C4-2B (cell line): Measurements from ENCODE around the gene SUPT4H1.

Experiments used
- H3K27ac ChIP-seq: fragments of 450-650 bp; 2 replicates; pipeline ENCODE4 v1.5.1; 2017
- ZFX ChIP-seq: fragments of 450-650 bp; IDR thresholded peaks from 2 replicates; pipeline ENCODE4 v1.6.1; 2017
- TF ChIP-seq, protein P1 (sequence below): fragments of 450-650 bp; conservative IDR thresholded peaks from 2 replicates; pipeline ENCODE4 v1.5.1; 2017; ENCODE audit warnings: mild to moderate bottlenecking

The SUPT4H1 gene

DNA sequence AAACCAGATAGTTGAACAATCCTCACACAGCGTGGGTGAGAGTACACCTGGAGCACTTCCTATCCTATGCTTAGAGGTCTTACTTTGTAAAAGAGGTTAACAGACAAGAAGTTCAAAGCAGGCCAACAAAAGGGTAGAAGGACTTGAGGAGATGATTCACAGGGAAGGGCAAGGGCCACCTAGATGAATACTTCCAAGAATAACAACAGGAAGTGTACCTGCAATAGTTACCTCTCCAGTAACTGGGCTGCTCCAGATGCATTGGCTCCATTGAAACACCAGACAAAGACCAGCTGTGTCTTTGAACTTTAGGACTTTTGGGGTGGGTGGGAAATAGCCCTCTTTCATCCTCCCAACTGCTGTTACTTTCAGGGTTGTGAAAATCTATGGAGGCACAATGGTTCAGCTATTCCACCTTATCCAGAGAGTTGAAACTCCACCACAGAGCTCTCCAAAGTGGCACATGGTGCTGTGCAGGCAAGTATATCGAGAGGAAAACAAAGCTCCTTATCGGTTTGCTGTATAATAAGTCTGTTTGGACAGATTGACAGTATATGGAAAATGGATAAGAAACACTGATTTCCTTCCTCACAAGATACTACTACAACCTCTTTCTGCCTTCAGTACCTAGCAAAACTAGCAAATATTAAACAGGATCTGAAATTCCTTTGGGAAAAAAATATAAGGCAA, 42.7 kb upstream of the SUPT4H1 start:
- H3K27ac ChIP-seq = no peak overlapping the region
- TF ChIP-seq ZFX = no peak
- TF ChIP-seq, protein P1, sequence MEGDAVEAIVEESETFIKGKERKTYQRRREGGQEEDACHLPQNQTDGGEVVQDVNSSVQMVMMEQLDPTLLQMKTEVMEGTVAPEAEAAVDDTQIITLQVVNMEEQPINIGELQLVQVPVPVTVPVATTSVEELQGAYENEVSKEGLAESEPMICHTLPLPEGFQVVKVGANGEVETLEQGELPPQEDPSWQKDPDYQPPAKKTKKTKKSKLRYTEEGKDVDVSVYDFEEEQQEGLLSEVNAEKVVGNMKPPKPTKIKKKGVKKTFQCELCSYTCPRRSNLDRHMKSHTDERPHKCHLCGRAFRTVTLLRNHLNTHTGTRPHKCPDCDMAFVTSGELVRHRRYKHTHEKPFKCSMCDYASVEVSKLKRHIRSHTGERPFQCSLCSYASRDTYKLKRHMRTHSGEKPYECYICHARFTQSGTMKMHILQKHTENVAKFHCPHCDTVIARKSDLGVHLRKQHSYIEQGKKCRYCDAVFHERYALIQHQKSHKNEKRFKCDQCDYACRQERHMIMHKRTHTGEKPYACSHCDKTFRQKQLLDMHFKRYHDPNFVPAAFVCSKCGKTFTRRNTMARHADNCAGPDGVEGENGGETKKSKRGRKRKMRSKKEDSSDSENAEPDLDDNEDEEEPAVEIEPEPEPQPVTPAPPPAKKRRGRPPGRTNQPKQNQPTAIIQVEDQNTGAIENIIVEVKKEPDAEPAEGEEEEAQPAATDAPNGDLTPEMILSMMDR = no peak

DNA sequence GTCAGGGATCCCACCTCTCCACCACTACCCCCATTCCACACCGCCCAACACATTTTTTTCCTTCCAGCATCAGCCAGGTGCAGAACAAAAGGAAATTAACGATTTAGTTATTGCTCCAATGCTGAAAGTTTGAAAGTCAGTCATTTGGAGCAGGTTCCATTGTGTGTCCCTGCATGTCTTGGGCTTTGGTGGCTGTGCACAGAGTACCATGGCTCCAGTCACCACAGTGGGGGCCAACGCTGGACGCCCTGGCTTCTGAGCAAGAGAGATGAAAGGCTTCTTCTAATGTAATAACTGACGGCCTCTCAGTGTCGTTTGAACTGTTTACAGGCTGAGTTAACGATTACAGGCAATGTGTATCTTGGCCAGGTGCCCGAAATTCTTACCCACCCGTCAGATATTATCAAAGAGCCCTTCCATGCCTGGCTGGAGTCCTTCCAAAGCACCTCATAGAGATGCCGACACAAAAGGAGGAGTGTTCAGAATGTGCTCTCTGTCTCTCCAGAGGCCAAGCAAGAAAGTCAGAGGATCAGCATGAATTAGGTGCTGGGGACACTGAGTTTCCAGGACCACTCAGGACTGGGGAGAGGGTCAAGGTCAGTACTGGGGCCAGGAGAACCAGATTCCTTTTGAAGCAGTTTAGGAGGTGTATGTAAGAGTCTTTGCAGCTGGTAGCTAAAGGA, 39.4 kb upstream of the SUPT4H1 start:
- TF ChIP-seq, protein P1 = no peak
- TF ChIP-seq ZFX = no peak

DNA sequence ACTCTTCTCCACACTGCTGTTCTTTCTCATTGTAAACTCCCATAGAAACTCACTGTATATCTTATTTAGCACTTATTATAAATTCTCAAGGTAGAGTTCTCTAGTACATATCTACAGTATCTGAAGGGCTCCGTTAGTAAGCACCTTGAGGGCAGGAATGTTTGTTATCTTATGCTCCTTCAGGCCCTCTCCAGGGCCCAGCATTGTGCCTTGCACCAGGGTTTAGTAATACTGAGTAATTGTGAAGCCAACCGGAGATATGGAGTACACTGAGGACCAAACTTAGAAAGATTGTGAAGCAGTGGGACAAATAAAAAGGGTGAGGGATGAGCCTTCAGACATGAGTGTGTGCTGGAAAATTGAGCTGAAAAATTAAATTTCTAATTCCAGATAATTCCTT, 38.9 kb upstream of the SUPT4H1 start:
- H3K27ac ChIP-seq = peak overlapping the region; percentile 86
- TF ChIP-seq ZFX = no peak
- TF ChIP-seq, protein P1 = no peak

More for the DNA sequence above, 39.4 kb upstream of the SUPT4H1 start:
- peak overlapping the region; percentile 86 for H3K27ac ChIP-seq

DNA sequence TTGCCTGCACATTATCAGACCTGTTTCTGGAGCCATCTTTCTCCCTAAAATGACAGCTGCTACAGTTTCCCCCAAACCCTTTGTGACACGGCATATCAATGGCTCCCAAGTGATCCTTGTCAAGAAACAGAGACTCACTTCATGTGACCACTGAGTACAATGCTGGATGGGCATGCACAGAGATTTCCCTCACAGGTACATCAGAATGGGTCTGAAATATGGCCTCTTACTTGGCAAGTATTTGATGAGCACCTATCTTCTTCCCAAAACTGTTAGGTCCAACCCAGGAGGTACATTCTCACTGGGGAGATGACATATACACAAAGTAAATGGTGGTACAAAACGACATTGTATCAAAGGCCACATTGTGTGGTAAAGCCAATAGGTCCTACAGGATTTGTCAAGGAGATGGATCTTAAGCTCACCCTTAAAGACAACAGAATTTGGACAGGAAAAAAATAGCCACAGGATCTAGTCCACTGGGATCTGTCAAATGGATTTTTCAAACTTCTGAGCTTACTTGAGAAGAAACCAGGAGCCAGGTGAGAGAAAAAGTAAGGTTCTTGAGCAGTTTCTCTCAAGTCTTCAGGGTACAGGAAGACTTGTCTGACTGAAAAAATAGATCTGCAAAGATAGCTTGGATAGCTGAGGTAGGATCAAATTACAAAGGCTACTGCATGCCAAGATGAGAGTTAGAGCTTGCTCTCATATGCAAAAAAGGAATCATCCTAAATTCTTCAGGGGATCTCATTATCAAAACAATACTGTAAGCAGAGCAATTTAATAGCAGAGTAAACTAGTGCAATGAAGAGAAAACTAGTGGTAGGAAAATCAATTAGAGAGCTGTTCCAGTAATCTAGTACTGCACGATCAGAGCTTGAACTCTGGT, 36.5 kb upstream of the SUPT4H1 start:
- no peak for TF ChIP-seq ZFX
- TF ChIP-seq, protein P1 = no peak
- H3K27ac ChIP-seq = peak overlapping the region; percentile 87

DNA sequence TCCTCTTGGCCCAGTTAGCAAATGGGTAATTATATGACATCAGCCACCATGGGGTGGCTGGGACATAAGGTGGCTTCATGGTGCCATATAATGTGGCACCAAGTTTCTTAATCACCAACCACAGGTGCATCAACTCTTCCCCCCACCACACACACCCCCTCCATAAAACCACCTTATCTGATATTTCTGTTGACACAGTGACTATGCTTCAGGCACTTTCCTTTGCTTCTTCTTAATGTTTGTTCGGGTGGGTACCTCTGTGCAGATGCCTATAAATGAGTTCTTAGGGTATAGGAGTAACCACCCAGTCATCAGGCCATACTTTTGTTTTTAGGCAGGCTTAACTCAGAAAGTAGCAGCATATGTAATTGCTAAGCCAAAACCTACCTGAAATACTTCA, 35.8 kb upstream of the SUPT4H1 start:
- H3K27ac ChIP-seq = peak overlapping the region; percentile 87
- no peak for TF ChIP-seq ZFX
- TF ChIP-seq, protein P1 = no peak

DNA sequence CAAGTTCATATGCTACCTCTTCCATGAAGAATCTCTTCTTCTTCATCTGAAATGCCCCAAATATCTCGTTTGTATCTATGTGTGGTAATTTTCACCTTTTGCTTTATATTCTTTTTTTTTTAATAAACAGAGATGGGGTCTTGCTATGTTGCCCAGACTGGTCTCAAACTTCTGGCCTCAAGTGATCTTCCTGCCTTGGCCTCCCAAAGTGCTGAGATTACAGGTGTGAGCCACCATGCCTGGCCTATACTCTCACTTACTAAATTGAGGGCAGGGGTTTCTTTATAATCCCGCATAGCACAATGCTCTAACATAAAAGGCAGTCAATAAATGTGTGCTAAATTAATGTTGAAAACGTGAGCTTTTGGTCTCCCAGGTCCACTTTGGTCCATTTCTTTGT, 34.7 kb upstream of the SUPT4H1 start:
- peak overlapping the region; percentile 87 for H3K27ac ChIP-seq
- TF ChIP-seq, protein P1 = no peak
- TF ChIP-seq ZFX = no peak

DNA sequence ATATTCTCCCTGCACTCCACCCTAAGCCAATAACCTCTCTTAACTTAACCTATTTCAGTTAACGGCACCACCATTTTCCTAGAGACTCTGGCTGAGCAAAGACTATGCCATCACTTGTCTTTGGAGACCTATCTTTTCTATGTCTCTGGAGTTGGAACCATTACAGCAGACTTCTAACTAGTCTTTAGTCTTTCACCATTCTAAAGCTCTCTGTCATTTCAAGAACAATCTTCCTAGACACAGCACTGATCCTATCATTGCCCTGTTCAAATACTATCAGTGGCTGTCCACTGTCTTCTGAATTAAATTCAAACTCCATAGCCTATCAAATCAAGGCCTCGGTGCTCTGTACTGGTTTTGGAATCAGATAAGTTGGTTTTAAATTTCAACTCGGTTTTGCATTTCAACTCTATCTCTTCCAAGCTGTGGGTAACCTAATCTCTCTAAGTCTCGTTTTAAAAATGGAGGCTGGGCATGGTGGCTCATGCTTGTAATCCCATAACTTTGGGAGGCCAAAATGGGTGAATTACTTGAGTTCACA, 33.4 kb upstream of the SUPT4H1 start:
- TF ChIP-seq, protein P1 = no peak
- no peak for TF ChIP-seq ZFX
- peak overlapping the region; percentile 41 for H3K27ac ChIP-seq
